Measurements from ENCODE around the gene KRTAP5-1. TPM values are rescaled to one million over a fixed set of nuclear protein-coding genes. Genes with fewer than 3 reads are reported as not detected.

KRTAP5-1 gene
- total RNA-seq, 4 donors from 2014 or later = not detected

DNA sequence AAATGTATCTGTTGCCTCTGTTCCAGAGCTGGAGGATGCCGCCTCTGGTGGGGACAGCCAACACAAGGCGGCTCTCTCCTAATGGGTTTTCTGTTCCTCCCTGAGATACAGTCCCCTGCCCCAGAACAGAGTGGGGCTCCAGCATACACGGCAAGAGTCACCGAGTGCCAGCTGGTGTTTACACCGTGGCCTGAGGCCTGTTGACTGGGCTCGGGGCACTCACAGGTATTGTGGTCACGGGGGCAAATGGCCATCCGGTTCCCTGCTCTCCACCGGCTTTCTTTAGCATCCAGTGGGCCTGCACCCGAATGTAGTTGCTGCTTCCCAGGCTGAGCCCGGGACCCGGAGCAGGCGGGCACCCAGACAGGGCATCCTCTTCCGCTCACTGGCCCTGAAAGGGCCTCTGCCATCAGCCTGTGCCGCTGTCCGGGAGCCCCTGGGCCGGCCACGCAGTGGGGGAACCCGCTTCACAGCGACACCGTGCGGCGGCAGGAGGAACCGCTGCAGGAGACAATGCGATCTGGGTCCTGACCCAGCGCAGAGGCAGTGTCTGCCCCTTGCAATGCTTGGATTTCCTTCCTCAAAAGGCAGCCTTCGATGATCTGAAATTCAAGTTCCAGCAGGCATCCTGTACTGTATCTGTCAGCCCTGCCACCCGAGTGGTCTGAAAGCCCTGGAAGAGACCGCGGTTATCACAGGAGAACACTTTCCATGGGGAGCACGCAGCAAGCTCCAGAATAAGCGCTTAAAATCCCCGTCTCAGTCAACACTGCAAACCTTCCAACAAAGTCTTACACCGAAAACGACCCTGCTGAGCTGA, 43.6 kb upstream of the KRTAP5-1 start:
- no peak for TF ChIP-seq CTCF (IDR thresholded peaks at IDR 0.05; ENCODE audit: low read depth)

DNA sequence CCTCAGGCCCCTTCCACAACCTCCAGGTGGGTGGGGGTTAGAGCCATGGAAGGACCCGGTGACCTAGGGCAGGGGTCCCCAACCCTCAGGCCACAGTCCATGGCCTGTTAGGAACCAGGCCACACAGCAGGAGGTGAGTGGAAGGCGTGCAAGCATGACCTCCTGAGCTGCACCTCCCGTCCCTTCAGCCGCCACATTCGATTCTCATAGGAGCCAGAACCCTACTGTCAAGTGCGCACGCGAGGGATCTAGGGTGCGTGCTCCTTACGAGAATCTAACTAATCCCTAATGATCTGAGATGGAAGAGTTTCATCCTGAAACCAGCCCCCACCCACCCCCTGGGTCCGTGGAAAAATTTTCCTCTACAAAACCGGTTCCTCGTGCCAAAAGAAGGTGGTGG, 40.5 kb upstream of the KRTAP5-1 start:
- TF ChIP-seq CTCF (IDR thresholded peaks at IDR 0.05; ENCODE audit: low read depth) = no peak

- TF ChIP-seq CTCF (IDR thresholded peaks at IDR 0.05; ENCODE audit: low read depth) = no peak
These were observed 39.5 kb upstream of the KRTAP5-1 start for GRCh38 chr11:1624621-1625020.

- no peak for TF ChIP-seq CTCF (IDR thresholded peaks at IDR 0.05; ENCODE audit: low read depth)
These were observed 38.6 kb upstream of the KRTAP5-1 start for GRCh38 chr11:1623716-1624115.

DNA sequence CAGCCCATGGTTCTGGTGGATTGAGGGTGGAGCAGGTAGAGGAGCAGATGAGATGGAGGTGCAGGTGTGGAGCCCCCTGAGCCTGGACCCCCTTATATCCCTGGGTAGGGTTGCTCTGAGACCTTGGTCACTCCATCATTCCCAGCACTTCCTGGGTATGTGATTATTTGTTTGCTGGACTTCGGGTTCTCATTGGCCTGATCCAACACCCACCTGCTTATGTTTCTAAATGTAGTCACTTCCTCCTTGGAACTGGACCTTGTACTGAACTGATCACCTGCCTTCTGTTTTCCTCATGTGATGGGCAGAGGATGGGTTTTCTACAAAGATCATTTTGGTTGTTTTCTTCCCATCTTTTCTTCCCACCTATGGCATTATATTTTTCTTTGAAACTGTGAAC, 37.0 kb upstream of the KRTAP5-1 start, which contains the start of gene KRTAP5-4:
Gene KRTAP5-4, minus strand, starts transcription at position 53 of the 400 bp plus-strand sequence. Its CDS starts 45 bp downstream, at position 8.
- TF ChIP-seq CTCF (IDR thresholded peaks at IDR 0.05; ENCODE audit: low read depth) = no peak

DNA sequence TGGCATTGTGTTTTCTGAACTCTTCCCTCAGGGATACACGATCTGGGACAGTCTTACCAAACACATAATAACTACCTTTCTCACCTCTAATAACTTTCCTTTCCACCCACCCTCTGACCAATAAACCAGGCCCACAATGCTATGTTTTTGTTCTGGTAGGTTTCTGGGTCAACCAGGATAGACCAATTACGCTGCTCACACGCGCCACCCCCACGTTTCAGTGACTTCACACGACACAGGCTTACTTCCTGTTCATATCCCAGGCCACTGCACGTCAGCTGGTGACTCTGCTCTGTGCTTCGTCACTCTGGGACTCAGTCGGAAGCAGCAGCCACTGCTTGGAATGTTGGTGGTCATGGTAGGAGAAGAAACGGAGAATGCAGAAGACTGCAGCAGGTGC, 34.4 kb upstream of the KRTAP5-1 start:
- no peak for TF ChIP-seq CTCF (IDR thresholded peaks at IDR 0.05; ENCODE audit: low read depth)

GRCh38 chr11:1618231-1618630, 33.1 kb upstream of the KRTAP5-1 start:
- TF ChIP-seq CTCF (IDR thresholded peaks at IDR 0.05; ENCODE audit: low read depth) = no peak

Measured in subcutaneous adipose tissue (tissue), 4 donors.